GM21423 (cell line): ENCODE results near the gene PSMG3.

ENCODE experiments used
- ATAC-seq: cut with Tn5 transposase; IDR thresholded peaks from one replicate; pipeline ENCODE4 v1.9.1; 2021; ENCODE audit warnings: mild to moderate bottlenecking, moderate library complexity; ENCODE audit not compliant: unreplicated experiment

The PSMG3 gene

GRCh38 chr7:1546909-1547776, 22.7 kb downstream of the PSMG3 start:
- ATAC-seq: no peak

DNA sequence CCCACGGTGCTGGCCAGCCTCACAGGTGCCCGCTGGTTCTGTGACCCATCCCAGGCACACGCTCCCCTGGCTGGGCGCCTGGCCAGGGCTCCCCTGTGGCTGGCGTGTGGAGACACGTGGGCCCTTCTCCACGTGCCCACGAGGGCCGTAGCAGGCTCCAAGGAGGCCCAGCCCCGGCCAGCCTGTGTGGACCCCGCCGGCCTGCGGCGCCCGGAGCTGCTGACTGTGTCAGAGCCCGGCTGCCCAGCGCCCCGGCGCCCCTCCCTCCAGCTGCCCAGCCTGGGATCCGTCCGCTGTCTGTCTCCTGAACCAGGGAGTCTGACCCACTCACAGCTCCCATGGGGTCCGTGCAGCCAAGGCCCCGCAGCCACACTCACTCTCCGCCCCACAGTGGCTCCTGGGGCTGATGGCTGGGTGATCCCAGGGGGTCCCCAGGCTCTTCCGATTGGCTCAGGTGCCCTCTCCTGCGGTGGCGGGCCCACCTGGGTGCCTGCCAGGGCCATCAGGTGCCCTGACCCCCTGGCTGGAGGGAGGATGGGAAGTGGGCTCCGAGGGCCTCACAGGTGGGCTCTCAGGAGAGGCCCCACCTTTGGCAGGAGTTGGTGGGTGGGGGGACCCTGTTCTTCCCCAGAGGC, 23.4 kb downstream of the PSMG3 start:
- no peak for ATAC-seq

DNA sequence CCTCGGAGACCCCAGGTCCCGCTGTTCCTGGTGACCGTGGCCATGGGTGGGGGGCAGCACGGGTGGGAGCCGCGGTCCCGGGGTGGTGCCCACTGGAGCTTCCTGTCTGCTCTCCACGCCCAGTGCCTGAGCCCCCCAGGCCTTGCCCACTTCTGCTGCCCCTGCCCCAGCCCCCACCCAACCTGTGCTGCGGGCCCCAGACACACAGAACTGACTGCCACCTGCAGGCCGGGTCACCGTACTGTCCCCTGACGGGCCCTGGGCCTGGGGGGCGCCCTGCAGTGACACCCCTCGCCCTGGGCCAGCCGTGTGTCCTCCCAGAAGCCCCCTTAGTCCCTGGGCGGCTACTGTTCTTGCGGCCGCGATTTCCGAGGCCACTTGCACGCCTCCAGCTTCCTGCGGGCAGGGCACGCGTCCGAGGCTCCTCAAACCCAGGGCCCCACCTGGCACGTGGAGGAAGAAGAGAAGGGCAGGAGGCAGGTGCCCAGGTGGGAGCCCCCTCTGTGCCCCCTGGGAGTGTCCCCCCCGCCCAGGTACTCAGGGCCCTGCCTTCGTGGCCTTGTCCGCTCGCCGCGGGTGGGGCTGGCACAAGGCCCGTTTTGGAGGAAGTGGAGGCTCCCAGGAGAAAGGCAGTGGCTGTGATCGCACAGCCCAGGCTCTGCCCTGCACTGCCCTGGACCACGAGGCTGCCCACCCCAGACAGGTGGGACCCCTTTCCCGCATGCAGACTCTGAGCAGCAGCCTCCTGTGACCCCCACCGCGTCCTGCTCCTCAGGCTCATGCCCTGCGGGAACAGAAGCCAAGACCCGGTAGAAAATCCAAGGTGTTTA, 24.2 kb downstream of the PSMG3 start:
- no peak for ATAC-seq

DNA sequence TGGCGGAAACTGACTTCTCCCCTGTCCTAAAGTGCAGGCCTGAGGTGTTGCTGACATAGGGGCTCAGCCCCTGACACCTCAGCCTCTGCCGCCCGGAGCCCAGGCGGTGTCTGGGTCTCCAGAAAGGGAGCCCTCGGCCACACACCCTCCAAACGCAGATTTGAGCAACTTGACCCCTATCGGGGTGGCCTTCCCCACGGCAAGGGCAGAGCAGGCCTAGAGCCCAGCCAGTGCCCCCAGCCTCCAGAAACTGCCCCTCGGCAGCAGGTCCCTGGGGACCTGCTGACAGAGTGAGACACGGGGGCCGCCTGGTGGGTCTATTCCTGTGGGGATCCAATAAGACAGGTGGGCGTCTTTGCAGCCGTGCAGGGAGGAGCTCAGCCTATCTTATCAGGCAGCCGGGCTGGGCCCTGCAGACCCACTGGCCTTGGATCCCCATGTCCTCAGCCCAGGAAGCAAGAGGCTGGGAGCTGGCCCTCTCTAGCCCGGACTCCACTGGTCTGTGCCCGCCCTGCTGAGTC, 24.9 kb downstream of the PSMG3 start:
- ATAC-seq: no peak

DNA sequence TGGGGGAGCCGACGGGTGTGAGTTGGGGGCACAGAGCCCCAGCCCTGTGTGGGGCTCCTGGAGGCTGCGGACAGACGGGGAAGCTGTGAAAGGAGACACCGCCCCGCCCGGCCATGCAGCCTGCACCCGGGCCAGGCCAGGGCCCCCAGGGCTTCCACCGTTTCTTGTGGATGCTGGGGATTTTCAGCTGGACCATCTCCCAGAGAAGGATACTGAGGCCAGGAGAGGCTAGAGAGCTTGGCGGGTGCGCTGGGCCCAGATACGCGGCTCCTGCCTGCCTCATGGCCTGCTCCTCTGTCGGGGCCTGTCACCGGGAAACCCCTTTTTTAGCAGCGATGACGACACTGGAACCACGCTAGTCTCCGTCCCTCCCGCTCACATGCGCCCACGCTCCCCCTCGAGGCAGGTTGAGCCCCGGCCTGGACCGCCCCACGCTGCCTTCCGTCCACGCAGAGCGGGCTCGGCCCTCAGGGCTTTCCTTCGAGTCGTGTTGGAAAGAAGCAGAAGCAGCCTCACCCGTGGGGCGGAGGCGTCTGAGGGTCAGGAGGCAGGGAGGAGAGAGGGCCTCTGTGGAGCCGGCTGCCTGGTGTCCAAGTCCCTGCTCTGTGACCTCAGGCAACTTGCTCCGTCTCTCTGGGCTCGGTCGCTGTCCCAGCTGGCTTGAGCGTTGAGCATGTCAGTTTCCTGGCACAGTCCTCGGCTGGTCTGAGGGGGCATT, 25.5 kb downstream of the PSMG3 start:
- no peak for ATAC-seq

GRCh38 chr7:1543826-1544177, 26.0 kb downstream of the PSMG3 start:
- no peak for ATAC-seq

DNA sequence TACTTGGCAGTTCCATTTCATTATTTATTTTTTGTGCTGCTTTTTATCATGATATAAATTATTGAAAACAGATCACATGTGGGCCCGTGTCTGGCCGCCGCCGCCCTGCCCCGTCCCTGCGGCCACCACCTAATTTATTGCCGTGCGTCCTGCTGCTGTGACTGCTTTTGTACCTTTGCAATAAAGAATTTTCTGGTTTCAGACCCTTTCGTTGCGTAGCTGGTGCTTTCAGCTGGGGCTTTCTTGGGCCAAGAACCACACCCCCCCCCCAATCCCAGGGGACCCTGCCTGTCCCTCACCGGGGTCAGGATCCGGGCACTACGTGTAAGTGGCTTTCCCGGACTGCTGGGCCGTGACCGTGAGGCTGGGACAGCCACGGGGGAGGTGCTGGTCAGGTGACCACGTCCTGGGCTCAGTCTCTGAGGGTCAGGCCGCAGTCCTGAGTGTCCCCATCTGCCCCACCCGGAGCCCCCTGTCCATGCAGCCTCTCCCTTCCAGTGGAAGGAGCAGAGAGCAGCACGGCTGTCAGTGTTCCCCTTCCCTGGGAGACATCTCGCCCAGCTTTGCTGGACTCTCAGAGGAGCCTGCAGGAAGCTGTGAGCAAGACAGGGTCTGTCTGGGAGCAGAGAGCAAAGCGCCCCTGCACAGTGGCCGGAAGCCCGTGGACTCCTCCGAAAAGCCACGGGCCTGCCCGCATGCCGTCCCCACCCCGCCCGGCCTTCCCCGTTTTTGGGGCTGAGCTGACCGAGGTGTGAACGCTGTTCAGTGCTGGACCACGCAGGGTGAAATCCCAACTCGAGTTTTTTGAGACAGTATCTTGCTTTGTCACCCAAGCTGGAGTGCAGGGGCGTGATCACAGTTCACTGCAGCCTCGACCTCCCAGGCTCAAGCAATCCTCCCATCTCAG, 26.7 kb downstream of the PSMG3 start:
- no peak for ATAC-seq

- no peak for ATAC-seq
These were observed 27.5 kb downstream of the PSMG3 start for GRCh38 chr7:1542329-1542728.

DNA sequence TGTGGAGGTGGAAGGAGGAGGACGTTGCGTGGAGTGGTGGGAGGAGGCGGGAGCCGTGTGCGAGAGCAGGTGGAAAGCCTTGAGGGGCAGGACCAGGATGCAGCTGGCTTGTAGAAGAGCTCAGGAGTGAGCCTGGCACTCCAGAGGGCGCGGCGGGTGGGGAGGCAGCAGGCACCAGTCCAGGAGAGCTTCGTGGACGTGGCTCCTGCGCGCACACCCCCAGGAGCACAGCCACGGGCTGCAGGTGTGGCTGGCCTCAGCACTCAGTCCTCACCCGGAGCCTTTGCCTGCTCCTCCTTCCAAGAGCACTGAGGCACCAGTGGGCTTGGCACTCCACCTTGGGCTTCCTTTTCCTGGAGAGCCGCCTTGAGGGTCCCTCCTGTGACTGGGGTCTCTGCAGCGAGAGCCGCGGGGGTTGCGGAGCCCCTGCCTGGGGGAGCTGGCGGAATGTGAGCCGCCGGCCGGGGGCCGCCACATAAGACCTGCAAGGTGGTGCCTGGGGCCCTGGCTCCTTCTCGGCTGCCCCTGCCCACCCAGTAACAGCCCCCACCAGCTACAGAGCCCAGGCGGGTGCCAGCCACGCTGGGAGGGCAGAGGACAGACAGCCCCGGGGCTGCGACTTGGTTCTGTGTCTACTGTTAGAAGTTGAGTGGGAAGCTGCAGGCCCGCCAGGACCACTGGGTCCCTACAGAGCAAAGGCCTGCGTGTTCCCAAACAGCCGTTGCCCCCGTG, 28.2 kb downstream of the PSMG3 start:
- ATAC-seq: no peak

DNA sequence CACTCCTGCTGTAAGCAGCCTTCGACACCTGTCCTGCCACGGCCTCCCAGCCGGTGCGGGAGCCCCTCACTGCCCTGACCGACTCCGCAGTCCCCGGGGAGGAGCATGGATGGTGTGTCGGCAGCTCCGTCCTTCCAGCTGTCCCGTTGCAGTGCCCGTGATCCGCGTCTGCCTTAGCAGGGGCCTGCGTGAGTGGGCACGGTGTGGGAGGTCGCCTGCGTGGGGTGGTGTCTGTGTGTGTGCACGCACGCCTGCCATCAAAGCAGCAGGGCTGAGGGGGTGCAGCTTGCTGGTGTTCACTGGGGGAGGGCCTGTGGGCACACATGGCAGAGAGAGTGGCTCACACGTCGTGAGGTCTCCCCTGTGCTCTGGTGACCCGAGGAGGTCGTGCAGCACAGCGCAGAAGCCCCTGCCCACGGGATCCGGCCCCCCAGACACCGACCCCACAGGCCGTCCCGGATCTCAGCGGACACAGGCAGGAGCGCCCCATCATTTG, 29.0 kb downstream of the PSMG3 start:
- no peak for ATAC-seq

- no peak for ATAC-seq
These were observed 29.7 kb downstream of the PSMG3 start for GRCh38 chr7:1539882-1540775.

GRCh38 chr7:1539181-1539881, 30.5 kb downstream of the PSMG3 start:
- ATAC-seq: no peak

DNA sequence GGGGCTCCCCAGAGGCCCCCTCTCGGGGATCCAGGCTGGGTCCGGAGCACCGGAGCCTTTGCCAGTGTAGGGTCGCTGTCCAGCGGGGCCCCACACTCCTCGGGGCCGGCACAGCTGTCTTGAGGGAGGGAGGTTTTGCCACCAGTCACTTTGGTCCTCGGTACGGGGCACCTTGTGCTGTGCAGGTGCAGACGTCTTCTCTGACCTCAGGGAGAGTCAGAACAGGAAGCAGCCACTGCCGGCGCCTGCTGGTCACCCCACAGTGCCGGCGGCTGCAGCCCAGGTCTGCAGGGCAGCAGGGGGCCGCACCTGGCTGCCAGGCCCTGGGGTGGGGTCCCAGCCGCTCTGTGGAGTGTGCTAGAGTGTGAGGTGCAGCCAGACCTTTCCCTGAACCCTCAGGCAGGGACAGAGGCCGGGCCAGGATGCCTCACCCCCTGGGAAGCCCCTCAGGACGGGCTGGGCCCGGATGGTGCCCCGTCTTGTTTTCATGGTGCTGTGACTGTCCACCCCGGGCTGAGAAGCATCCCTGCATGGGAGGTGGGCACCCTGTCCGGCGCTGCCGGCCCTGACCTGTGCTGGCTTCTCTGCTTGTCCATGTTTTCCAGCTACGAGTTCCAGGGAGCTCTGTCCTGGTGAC, 31.2 kb downstream of the PSMG3 start:
- no peak for ATAC-seq

- ATAC-seq: no peak
These were observed 32.1 kb downstream of the PSMG3 start for GRCh38 chr7:1537535-1538412.

DNA sequence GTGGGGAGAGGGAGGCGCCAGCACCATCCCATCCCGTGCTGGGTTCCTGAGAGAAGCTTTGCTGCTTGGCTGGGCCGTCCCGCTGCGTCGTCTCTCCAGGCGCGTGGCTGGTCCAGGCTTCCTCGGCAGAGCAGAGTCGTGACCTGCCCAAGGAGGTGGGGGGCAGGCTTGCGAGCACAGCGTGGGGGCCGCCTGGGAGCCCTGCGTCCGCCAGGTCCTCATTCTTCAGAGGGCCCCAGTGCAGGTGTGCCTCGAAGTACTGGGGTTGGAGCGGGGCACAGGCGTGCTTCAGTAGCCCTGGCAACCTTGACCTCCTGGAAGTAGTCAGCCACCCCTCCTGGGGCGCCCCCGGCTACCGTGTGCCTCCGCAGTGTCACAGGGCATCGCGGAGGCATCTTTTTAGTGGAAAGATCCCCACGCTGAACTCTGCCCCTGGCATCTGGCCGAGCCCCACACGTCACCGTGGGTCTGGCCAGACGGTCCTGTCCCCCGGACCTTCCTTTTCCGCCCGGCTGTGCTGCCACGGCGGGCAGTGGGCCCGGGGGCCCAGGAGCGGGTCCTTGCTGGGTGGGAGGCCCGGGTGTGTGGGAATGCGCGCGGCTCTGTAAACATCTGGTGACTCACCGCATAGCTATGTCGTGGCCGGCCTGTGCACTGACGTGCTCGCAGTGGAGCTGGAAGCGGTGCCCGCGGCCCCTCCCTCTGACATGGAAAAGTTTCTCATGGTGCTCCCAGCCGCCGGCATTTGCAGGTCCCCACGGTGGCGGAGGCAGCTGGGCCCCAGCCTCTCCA, 32.9 kb downstream of the PSMG3 start:
- ATAC-seq: no peak
